ENCODE data around the gene KCNT2.

GRCh38 chr1:196608390-196609369 is at the start of gene KCNT2:
- TF ChIP-seq POLR2A (IDR thresholded peaks at IDR 0.05; ENCODE audit: low read depth, low read length) (no peak), TAF1 (IDR thresholded peaks at IDR 0.05; ENCODE audit: low read depth, low read length) (no peak), POU2F2 (IDR thresholded peaks at IDR 0.05; ENCODE audit: low read depth, low read length) (no peak), POLR2AphosphoS5 (IDR thresholded peaks at IDR 0.05; ENCODE audit: low read depth, low read length) (no peak), SPI1 (IDR thresholded peaks at IDR 0.05; ENCODE audit: low read depth, low read length) (no peak), PAX5 (IDR thresholded peaks at IDR 0.05; ENCODE audit: insufficient read depth, low read length, severe bottlenecking) (no peak)
